ENCODE data around the gene KCNH4. TPM values are rescaled to one million over a fixed set of nuclear protein-coding genes. Genes with fewer than 3 reads are reported as not detected.
"Not testable (repeated sequence)": the region's sequence is repeated elsewhere in the genome, so short reads cannot be mapped to it uniquely, and the experiment has no call there.

KCNH4 gene
- polyA plus RNA-seq, 3 donors, result 0.04 to 0.10 (median 0.04) TPM

DNA sequence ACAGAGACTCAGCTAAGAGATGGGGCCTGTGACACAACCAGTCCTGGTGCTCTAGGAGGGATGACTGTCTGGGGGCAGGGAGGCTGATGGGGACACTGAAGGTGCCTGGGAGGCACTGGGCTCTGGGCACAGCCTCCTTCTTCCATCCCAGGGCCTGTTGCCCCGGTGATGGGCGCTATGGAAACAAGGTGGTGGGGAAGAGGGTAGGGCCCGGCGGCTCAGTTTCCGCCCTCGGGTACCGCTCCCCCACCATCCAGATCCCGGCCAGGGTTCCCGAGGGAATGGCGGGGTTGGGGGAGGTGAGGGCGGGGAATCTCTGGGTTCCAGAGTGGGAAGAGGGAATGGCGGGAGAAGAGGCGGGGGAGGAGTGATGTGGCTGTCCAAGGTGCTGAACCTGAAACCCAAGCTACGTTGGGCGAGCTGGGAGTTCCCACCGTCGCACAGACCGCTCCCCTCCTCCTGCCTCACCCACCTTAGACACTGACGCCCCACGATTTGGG lies 981 bp downstream of the KCNH4 start:
- DNase-seq, result peak; percentile 76

DNA sequence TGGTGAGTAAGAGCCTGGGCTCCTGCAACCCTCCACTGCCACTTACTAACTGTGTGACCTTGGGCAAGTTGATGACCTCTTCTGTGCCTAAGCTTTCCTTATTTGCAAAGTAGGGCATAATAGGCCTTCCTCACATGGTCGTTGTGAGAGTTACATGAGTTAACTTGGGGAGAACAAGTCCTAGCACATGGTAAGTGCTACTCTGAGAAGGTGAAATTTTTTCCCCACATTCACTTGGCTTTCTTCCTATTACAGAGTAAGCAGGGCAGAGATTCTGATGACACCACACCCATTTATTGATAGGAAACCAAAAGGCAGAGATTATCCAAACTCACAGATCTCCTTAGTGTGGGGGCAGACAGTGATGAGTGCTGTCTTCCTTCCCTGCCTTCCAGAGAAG lies 1.6 kb downstream of the KCNH4 start:
- no peak for DNase-seq

DNA sequence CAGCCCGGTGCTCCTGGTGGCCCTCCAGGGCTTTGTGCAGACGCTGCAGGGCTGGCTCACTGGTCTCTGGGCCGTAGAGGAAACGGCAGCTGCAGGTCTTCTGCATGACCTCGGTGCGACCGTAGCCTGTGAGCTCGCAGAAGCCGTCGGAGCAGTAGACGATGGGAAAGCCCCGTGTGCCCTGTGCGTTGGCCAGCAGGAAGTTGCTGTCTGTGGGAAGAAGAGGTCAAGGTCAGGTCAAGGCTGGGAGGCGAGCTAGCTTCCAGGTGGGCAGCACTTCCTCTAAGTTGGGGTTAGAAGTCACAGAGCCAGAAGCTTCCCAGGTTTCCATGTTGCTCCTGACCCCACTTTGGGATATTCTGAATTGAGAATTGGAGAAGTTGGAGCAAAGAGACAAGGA lies 2.1 kb downstream of the KCNH4 start:
- DNase-seq, result no peak

DNA sequence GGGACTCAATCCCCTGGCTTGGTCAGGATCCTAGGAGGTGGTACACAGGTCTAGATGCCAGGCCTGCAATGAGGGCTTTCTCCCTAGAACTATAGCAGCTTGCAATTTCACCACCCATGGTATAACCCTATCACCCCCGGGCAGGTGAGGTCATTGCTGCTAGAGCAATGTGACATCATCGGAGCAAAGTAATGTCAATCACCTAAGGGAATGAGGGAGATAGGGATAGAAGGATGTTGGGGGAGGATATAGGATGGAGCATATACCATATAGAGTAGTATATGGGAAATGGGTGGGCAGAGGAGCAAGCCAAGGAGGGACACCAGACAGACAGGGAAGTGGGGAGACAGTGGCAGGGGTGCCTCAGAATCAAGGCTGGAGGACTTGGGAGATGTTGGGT lies 3.3 kb downstream of the KCNH4 start:
- DNase-seq, result no peak

DNA sequence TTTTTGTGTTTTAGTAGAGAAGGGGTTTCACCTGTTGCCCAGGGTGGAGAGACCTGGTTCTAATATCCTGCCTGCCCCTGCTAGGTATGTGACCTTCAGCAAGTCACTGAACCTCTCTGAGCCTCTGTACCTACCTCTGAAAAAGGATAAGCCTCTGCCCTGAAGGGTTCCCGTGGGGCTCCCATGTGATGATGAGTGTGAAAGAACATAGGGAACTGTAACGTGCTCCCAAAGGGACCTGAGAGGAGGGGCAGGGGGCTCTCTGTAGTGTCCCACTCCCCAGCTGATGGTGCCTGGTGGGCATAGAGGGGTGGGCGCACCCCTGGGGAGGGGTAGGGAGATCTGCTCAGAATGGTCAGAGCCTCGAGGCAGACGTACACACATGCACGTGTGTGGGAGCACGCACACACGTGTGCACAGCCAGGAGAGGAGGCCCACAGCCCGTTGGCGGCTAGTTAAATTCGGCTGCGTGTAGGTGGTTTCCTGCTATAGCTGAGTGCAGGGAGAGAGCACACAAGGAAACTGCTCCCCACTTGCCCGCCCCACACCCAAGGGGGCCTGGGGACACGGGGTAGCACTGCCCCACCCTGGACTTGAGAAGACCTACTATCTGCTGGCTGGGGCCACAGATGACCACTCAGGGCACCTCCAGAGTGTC lies 6.7 kb downstream of the KCNH4 start:
- DNase-seq, result no peak

DNA sequence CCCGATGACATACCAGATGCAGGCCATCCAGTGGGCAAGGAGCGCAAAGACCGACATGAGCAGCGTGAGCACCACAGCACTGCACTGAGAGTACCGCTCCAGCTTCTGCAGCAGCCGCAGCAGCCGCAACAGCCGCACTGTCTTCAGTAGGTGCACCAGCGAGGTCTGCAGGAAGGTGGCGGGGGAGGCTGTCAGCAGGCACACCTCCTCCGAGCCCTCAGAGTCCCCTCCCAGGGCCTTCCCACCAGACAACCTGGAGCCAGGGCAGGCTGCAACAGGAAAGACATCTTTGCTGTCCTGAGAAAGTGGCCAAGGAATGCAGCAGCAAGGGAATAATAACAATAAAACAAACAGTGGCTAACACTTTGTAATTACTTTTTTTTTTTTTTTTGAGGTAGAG lies 9.1 kb downstream of the KCNH4 start:
- DNase-seq, result no peak

DNA sequence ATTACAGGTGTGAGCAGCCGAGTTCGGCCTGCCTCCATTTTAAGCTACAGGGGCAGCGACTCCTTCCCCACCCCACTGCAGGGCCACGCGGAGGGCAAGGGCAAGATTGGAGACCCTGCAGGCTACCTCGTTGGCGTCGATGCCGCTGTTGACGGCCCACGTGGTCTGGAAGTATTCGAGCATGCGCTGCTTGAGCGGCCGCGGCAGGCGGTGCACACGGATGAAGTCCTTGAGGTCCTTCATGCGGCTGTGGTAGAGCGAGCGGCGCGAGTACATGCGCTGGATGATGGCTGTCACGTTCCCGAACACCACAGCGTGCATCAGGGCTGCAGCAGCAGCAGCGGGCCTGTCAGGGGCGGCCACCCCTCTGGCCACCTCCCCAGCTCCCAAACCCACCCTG lies 11.6 kb downstream of the KCNH4 start:
- DNase-seq, result no peak

DNA sequence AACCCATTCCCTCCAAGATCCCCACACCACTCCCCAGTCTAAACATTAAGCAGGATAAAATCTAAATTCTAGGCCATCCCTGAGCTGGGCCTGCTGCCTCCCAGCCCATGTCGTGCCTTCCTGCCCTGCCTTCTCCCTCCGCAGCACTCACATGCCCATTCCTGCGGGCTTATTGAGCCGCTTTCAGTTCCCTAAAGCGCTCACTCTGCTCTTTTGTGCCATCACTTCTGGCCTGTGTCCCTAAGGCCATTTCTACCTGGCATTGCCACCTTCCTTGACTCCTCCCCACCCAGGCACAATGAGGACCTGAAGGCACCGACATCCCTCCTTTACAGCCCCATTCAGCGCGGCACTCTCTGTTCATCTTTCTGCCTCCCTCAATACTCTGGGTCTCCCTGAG lies 13.1 kb downstream of the KCNH4 start:
- DNase-seq, result no peak

DNA sequence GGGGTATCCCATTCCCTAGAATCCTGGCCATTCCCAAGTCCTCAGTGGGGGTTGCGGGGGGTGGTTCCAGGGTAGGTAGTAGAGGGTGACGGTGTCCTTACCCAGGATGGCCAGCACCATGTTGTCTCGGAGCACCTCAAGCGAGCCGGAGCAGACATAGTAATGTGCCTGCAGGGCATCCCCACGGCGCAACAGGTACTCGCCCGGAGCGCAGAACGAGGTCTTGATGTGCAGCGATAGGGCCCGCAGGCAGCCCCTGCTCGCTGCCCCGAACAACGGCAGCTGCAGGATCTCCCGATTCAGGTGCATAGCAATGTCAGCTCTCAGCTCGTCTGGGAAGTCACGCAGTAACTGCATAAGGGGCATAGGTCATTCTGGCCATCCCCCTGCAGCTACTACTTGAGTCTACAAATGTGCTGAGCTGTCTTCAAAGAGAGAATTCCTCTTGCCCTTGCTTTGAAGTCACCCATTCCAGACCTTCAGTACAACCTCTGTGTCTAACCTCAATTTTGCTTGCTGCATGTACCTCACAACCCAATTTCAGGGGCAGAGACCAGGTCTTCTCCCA lies 14.7 kb downstream of the KCNH4 start:
- no peak for DNase-seq

DNA sequence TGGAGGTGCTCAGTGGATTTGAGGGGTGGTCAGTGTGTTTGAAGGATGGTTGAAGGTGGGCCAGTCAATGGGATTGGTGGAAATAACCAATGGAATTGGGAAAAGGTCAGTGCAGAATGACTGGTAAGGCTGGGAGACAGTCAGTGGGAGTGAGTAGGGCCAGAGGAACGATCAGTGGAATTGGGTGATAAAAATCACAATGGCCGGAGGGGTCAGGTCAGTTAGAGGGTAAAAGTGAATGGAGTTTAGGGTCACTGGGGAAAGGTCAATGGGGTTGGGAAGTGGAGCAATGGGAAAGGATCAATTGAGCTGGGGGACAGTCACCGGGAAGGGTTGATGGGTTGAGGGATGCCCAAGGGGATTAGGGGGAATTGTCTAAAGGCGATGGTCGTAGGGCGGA lies 15.2 kb downstream of the KCNH4 start:
- no peak for DNase-seq

DNA sequence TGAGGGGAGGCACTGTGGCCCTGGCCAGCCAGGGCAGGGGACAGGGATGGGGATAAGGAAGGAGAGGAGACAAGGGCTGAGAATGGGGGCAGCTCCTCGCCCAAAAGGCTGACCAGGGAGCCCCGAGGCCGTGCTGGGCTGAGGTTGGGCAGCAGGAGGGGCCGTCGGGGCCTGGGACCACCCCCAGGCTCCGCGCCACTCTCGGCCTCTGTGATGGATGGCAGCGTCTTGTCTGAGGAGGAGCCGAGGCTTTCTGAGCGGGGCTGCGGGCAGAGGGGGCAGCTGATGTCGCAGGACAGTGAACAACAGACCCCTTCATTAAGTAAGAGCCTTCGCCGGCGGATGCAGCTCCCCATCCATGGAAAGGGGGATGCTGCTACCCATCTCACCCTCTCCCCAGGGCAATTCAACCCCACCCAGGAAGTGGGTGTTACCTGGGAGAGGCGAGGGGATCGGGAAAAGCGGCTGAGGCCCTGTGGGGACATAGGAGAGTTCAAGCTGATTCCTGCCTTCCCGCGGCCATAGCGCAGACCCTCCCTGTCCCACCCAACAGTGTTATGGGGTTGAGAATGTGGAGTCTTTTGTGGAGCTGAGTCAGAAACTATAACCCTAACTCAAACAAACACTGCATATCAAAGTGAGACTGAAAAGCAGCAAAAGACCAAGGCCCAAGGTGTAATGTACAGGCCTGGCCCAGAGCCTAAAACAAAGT lies 17.1 kb downstream of the KCNH4 start:
- no peak for DNase-seq

DNA sequence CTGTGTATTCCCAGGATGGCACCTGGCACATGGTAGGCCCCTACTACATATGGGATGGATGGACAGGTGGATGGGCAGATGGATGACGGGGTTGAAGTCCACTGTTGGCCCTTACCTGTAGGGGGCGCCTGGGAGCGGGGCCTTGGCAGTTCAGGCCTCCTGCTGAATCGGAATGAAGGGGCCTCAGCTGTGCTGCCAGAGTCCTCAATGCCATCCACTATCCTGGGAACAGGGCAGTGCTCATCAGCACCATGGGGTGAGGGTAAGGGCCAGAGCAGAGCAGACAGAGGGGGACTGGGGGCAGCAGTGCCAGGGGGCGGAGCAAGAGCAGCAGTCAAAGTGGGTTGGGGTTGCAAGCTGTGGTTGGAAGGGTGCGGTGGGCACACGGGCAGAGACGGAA lies 17.8 kb downstream of the KCNH4 start:
- DNase-seq, result no peak

DNA sequence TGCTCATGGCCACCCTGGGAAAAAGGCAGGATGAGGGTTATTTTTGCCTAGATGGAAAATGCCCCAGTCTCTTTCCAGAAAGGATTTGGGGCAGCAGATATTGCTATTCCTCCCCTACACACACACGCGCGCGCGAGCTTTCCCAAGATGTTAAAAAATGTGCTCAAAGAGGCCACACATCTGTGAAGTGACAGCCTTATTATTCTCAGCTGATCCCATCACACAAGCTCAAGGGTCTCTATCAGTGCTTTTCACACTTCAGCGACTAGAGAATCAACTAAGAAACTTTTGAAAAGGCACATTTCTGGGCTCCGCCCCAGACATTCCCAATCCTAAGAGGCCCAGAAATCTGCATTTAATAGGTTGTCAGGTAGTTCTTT lies 20.4 kb downstream of the KCNH4 start:
- no peak for DNase-seq

DNA sequence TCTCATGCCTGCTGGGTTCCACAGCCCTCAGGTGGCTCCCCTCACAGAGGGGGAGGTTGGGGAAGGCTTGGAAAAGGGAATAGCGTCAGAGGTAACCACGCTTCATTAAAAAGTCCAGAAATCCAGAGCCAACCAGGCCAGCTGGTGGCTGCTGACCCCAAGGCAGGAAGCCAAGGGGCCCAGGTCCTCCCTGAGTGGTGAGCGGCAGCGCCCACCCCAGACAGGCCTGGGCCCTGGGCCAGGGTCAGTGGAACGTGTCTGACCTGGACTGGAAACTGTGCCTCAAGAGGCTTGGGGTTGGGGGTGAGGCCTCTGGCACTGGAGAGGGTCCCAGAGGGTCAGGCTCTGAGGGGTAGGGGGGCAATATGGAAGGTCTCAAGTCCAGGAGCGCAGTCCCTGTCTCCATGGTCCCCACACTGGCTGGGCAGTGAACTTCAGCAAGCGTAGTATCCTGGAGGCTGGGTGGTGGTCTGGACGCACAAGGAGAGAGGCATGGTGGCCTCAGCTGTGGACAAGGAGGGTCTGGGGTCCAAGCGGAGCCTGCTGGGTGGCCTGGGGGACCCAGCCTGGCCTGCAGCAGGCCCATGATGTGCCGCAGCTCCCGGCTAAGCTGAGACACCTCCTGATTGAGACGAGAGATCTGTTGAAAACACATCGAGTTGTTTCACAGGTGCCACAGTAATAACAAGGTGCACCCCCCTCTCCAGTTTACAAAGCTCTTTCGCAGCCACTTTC lies 21.0 kb downstream of the KCNH4 start:
- DNase-seq, result no peak

DNA sequence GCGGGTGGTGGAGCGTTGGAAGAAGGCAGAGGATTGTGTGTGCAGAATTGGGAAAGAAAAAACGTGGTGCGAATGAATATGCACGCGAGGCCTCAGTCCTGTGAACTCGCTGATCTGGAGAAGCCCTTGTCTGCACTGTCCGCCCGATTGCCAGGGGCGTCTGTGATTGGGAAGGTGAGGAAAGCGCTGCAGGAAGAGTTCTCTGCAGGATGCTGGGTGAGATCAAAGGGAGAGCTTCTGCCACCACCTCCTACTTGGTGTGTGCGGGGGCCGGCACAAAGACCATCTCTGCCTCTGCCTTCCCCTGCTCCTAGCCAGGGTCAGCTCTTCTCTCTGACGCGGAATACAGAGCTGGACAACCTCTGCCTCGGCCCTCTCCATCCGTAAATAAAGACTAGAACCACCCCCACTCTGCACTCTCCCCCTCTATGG lies 25.3 kb downstream of the KCNH4 start:
- DNase-seq, result no peak

DNA sequence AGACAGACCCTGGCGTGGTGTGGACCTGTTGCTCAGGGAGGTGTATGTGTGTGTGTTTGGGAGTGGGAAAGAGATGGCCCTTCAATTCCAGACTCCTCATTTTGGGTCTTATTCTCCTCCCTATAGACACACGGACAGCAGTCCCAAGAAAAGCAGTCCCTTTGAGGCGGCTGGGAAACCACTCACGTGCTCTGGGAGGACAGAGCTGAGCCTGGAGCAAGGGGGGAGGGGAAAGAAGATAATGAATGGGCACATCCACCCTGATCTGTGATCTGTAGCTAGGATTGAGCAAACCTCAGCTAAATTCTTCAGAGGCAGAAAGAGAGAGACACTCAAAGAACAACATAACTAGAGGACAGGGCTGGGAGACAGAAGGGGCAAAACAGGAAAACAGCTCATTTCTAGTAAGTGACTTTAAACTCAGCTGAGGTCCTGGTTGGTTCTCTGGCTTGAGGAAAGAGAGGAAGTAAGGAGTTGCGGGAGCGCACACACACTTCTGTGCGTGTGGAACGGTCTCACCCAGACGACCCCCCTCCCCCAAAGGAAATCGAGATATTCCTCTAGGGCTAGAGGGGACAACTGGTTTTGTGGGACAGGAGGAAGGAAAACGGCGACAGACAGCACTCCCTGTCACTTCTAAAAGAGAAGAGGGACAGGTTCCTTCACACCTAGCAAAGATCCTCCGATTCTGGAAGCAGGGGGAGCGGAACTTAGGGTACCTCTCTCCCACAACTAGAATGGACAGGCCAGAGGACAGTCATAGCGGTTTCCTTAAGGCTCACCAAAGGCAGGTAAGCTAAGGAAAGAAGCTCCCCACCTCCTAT lies 26.8 kb downstream of the KCNH4 start:
- DNase-seq, result no peak

DNA sequence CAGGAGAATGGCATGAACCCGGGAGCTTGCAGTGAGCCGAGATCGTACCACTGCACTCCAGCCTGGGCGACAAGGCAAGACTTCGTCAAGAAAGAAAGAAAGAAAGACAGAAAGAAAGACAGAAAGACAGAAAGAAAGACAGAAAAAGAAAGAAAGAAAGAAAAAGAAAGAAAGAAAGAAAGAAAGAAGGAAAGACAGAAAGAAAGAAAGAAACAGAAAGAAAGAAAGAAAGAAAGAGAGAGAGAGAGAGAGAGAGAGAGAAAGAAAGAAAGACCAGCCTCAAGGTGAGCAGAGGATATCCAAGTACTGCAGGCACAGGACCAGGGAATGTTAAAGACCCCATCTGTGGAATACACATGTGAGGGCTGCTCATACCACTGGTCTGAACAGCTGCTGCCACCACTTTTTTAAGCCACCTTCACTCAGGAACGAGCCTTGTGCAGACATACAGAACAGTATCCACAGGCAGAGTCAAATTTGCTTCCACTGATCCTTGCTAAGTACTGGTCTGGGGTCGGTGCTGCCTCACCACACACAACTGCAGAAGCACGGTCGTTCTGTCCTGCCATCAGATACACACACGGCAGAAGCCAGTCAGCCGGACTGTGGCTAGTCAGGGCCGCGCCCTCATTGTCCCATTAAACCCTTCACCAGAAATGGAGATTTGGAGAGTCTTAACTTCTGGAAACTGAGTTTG lies 33.9 kb downstream of the KCNH4 start:
- no peak for DNase-seq

DNA sequence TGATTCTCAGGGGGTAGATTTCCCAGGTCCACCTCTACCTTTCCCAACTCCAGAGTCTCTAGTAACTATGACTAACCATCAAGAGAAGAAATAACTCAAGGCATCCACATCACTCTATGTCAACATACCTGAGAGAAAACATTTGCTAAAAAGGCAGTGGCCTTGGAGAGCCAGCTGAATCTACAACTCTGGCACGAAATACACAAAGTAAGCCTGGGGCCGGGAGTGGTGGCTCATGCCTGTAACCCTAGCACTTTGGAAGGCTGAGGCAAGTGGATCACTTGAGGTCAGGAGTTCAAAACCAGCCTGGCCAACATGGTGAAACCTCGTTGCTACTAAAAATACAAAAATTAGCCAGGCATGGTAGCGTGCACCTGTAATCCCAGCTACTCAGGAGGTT lies 37.8 kb downstream of the KCNH4 start:
- not testable (repeated sequence) for DNase-seq

DNA sequence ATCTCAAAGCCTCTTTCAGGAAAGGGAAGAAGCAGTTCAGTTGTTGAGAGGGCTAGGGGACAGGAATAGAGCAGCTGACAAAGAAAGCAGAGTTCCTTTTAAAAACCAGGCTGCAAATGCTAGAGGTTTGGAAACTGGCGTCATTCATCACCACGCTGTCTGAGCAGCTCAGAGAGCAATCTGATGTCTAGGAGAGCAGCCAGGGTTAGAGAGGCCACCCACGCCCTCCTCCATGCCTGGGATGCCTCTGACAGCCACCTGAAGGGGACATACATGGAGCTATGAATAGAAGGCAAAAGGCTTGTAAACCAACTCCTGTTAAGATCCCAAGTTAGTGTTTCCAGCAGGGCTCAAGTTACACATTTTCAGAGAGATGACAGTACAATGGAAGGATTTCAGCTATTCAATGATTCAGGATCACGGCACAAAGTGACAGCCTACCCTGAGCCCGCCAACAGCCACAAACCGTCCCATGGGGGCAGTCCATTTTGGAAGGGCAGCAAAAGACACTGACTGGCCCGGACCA lies 38.5 kb downstream of the KCNH4 start:
- no peak for DNase-seq

DNA sequence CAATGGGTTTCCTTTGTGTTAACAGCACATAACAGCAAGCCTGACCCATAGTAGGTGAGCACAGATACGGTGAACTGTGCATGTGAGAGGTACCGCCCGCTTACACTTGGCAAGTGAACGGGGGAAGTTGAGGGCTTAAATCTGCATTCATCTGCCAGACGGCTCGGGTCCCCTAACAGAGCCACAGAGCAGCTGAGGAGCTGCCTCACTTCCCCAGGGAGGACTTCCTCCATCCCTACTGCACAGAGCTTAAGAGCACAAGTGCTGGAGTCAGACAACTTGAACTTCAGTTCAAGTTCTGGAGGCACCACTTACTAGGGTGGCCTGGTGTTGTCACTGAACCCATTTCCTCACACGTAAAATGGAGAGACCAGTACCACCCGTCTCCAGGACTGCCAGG lies 39.6 kb downstream of the KCNH4 start:
- no peak for DNase-seq

DNA sequence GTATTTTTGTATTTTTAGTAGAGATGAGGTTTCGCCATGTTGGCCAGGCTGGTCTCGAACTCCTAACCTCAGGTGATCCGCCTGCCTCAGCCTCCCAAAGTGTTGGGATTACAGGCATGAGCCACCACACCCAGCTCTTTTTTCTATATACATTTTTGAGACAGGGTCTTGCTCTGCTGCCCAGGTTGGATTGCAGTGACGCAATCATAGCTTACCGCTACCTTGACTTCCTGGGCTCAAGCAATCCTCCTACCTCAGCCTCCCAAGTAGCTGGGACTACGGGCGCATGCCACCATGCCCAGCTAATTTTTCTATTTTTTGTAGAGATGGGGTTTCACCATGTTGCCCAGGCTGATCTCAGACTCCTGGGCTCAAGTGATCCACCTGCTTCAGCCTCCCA lies 40.3 kb downstream of the KCNH4 start:
- DNase-seq, result not testable (repeated sequence)

Data from renal pelvis (tissue), 4 donors.